ENCODE measurements around the gene ZNF467.

Gene ZNF467

DNA sequence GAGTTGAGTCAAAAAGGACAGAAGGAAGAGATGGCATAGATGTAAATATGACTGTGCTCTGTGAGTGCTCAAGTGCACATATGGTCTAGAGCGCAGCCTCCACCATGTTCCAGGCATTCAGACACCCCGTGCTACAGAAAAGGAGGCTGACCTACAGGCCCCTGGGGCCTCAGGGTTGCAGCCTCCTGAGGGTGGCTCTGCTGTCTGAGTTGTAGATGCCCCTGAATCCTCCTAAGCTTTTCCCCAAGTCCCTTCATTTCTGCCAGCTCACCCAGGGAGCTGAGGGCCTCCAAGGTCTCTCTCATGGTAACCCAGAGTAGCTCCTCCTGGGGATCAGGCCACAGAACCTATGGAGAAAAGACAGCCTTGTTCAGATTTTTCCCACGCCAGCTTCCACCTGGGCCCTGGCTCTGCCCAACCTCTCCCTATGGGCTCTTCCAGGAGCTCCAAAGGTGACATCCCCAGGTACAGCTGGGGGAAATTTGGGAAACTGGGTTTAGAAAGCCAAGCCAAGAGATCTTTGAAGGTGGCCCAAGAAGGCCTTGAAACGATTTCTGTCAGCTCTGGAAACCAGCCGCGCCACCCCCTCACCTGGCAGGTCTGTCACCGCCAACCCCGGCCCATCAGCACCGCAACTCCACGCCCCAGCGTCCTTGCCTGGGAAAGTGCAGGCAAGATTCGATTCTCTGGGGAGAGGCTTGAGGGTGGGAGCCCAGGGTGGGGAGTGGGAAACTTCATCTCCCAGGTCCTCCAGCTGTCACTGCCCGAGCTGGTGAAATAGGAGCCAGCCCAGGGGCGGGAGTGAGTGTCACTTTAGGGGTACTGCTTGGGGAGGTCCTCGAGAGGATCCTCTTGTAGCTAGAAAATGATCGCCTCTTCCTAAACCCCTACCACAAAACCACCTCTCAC lies 2.4 kb downstream of the ZNF467 start:
- no peak for DNase-seq

GRCh38 chr7:149769915-149770314 lies 3.5 kb downstream of the ZNF467 start:
- no peak for DNase-seq

DNA sequence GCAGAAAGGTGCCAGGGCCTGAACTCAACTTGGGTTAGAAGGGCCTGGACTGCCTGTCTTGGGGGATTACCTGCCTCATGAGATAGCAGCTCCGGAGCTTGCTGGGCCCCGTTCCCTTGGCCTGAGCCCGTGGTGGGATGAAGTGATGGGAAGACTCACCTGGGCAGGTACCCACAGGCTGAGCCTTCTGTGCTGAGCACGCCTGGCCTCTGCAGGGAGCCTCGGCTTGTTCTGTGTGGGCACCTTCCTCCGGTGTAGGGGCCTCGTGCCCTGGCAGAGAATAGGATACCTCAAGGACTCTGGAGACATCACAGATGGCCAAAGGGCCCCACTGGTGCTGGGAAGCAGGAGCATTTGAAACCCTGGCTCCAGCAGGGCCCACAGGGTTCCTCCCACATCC lies 4.5 kb downstream of the ZNF467 start:
- DNase-seq: no peak

DNA sequence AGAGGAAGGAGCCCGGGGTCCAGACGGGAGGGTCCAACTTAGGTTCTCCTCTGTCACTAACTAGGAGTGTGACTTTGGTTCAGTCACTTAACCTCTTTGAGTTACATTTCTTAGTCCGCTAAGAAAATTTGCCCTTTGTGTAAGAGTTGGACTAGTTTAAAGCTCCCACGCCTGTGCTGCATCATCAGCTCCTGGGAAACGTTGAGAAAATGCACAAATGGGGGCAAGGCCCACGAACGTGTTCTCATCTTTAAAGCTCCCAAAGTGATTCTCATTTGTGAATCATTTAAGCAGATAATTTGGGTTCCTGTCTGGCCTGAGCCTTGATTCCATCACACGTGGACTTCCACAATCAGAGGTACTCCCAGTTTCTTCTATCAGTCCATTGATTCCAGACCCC lies 6.3 kb downstream of the ZNF467 start:
- no peak for DNase-seq

DNA sequence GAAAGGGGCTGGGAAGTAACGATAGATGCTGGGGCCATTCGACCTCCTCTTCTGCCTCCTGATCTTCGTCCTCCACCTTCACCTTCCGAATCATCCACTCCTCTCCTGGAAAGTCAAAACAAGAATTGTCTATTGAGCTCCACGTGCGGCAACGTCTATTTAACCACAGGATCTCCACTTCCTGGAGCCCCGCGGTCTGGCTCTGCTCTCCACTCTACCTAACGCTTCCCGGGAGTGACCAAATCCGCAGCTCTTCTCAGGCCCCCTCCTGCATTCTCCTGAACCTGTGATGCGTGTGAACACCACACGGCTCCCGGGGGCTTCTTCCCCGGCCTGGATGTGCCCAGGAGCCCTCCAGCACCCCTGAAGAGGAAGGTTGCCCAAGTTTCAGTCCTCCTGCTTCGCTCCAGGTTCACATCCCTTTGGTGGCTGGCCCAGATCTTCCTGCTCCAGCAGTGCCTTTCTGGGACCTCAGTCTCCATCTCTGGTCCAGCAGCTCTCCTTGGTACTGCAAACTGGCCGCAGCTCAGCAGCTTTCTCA lies 7.2 kb downstream of the ZNF467 start:
- no peak for DNase-seq

DNA sequence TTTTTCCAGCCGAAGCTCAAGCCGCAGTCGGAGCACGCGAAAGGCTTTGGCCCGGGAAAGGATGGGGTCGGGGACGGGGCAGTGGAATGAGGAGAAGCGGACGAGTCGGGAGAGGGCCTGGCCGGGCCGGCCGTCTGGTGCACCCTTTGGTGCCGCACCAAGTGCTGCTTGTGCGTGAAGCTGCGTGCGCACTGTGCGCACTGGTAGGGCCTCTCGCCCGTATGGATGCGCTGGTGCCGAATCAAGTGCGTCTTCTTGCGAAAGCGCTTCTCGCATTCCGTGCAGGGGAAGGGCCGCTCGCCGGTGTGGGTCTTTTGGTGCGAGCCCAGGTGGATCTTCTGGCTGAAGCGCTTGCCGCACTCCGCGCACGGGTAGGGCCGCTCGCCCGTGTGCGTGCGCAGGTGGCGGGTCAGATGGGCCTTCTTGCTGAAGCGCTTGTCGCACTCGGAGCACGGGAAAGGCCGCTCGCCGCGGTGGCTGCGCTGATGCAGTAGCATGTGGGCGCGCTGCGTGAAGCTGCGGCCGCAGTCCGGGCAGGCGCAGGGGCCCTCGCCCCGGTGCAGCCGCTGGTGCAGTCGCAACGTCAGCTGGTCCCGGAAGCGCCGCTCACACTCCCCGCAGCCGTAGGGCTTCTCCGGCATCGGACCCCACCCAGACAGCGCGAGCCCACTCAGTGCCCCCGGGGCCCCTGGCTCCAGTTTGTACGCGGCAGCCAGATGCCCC lies 7.8 kb downstream of the ZNF467 start:
- no peak for DNase-seq

- DNase-seq: no peak
These were observed 8.6 kb downstream of the ZNF467 start for GRCh38 chr7:149764481-149765398.

DNA sequence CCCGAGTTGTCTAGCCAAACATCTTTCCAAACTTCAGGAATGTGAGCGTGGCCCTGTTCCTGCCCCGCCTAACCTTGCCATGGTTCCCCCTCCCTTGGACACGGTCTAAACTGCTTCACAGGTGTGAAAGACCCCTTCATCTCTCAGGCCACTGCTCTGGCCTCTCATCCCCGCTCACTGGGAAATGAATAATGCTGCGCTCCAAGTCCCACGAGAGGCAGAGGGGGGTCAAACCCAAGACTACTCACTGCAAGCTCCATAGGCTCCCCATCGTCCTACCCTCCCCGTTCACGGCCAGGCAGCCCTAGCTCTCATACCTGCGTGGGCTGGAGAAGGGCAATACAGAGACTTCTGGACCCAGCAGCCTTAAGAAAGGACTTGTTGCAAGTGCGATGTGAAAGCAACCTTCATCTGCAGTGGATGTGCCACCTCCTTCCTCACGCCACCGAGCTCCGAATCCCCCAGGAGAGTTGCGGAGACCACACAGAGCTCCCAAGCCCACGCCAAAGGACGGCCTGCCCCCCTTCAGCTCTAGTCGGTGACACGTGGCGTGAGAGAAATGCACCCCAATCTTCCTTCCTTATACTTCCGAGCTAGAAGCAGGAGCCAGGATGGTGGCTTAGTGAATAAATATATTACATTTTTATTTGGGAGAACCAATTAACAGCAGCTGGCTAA lies 9.7 kb downstream of the ZNF467 start:
- DNase-seq: no peak

DNA sequence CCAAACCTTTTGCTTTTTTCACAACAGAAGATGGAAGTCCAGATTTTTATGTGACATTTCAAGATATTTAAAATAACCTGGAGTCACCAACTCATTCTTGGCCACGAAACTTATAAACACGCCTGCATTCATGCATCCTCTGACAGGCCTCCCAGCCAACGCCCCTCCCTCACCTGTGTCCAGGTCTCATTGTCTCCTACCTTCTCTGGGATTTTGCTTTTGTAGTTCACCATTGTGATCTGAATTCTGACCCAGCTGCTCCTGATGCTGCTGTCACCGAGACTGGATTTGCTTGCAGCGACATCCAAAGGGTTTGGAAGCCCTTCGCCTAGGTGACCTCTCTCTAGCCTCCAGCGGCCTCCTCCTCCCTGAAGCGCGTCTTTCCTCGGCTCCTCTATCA lies 10.8 kb downstream of the ZNF467 start:
- no peak for DNase-seq

DNA sequence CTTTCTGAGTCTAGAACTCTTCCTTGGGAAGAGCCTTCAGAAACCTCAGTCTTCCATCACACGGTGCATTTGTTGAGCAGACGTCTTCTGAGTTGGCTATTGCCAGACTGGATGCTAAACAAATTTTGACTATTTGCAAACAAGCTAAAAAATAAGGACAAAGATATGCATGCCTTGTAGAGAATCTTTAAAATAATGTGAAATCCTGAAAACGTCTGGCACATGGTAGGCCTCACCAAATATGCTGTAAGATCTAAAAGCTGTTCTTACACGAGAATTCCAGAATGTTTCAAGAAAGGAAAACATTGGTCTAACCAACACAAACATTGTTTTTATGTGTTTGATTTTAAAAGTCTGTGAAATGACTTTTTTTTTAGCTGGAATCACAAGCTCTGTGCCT lies 11.3 kb downstream of the ZNF467 start:
- no peak for DNase-seq

DNA sequence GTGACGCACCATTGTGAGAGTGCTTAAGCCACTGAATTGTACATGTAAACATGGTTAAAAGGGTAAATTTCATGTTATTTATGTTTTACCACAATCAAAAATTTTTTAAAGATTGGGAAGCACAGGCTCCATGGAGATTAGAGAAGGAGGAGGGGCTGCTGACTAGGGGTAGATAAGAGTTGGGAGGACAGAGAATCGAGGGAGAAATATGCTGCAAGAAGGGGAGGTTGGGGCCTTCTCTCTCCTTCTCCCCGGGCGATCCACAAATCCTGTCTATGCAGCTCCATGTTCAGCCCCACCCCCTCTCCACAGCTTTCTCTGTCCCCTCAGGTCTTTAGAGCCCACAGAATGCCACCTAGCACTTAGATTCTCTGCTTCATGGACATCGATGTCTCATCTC lies 12.1 kb downstream of the ZNF467 start:
- DNase-seq: no peak

GRCh38 chr7:149760538-149760937 lies 12.8 kb downstream of the ZNF467 start:
- DNase-seq: no peak

DNA sequence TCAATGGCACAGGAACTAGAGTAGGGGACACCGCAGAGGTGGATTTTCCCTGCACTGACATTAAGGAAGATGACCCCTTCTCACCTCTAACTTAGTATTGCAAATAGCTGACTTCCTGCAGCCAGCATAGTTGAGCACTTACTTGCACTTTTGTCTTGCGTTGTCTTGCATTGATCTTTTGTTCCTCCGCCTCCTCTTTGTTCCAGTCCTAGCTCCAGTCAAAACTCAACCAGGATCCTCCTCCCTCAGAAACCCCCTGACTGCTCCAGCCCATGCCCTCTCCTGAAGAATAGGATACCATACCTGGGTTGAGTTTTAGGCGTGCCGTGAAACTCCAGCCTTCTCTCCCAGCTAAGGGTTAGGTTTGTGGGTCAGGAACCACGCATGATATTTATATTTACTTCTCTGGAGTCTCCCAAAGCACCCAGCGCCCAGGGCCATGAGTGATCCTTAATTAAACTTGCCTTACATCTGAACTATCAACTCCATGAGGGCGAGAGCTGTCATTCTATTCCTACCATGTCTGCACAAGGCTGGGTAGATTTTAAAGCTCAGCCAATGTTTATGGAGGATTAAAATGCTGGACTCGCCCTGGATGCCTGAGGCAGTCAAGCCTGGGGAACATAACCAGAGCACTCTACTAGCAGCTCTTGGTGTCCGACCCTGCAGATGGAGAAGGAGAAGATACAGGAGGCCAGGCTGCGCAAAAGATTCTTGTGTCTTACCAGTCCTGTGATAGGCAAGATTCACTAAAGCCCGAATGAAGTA lies 14.1 kb downstream of the ZNF467 start:
- no peak for DNase-seq

GRCh38 chr7:149753375-149754233 lies 19.8 kb downstream of the ZNF467 start:
- DNase-seq: peak; percentile 38

GRCh38 chr7:149752646-149753045 lies 20.7 kb downstream of the ZNF467 start:
- DNase-seq: no peak

DNA sequence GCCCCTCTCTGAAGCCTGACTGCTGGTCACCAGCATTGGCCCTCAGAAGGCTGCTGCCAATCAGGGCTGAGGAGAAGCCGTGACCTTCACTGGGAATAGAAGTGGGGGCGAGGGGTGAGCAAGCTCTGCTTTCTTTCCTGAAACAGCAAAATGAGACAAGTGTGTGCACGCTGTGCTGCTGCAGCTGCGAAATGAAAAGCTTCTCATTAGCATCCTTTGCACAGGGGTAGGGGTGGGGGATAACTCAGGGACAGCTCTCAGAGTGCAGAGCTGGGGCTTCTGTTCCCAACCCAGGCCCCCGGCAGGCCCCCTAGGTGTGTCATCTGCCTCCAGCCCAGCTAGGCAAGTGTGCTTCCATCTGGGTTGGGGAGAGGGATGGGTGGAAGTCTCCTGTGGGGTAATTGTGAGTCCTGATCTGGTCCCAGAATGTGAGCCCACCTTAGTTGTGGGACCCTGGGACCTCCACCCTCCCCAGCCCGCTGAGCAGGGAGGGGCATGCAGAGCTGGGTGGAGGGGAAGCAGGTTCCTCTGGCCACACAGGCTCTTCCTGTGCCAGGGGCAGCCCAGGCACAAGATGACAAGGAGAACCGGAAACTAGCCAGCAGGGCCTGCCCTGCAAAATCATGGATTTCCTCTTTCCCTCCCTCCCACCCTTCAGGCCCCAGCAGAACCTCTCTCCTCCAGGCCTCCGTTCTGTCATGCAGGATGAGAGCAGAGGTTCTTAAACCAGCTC lies 22.2 kb downstream of the ZNF467 start:
- no peak for DNase-seq

GRCh38 chr7:149750122-149750845 lies 23.1 kb downstream of the ZNF467 start:
- DNase-seq: no peak

DNA sequence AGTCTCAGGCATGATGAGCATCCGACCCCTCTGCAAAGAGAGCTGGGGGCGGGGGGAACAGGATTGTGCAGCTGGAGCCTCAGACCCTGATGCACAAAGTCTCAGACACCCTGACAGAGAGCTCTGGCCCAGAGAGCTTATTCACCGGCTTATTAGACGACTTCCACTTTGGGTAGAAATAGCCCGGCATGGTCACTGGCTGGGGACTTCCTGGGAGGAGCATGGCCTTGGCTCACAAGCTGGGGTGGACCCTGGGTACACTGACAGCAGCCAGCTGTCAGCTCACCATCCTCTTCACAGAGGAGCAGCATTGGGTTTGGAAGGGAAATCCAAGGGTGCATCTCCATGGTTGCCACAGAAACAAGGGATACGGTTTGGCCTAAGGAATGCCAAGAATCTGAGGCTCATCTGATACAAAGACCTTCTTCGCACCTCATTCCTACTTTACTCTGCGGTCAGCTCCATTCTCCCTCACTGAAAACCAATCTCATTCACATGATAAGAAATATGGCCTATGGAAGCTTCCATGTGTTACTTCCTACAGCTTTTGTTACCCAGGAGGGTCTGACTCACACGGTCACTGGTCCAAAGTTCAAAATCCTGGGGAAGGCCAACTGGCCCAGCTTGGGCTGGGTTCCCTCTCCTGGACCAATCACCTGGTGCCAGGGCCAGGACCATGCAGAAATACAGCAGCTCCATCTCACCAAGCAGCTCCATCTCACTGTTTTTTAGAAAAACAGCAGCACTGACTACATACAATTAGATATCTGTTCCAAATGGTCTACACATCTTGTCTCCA lies 25.1 kb downstream of the ZNF467 start:
- DNase-seq: no peak

Measured in fibroblast of skin of scalp (primary cell).